ENCODE measurements around the gene NAV3.

DNA sequence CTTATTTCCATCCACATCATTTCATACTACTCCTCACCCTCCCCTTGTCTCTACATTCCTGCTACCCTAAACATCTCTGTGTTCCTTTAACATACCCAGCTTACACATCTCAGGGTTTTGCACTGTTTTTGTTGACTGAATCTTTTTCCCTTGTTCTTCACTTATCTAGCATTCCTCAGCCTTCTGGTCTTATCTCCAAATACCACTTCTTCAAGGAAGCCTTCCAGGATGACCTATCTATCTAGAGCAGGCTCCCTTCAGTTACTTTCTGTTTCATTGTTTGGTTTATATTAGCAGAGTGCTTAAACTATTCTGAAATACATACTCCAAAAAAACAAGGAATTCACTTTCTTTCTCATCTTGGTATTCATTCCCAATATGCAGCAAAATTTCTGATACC is 353.1 kb downstream of the NAV3 start:
- TF ChIP-seq ZNF274 (IDR thresholded peaks at IDR 0.05; ENCODE audit: low read depth, low read length) (no peak), YY1 (IDR thresholded peaks at IDR 0.05; ENCODE audit: insufficient read depth, insufficient read length) (no peak), SUZ12 (IDR thresholded peaks at IDR 0.05; ENCODE audit: extremely low read depth, insufficient read depth, insufficient read length) (no peak)

All from NT2/D1 (cell line).